Stimulated activated CD8-positive, alpha-beta memory T cell treated with anti-CD3 and anti-CD28 coated beads, Interleukin-4, amount 100 ng/mL, for 24 hours (primary cell): ENCODE data around the gene ATG2B.
"Not testable (repeated sequence)": the region's sequence is repeated elsewhere in the genome, so short reads cannot be mapped to it uniquely, and the experiment has no call there.

ENCODE experiments used
- DNase-seq: peaks from one replicate; pipeline ENCODE4 v3.0.0-alpha.2; 2020; ENCODE audit warnings: low read depth

ATG2B gene

DNA sequence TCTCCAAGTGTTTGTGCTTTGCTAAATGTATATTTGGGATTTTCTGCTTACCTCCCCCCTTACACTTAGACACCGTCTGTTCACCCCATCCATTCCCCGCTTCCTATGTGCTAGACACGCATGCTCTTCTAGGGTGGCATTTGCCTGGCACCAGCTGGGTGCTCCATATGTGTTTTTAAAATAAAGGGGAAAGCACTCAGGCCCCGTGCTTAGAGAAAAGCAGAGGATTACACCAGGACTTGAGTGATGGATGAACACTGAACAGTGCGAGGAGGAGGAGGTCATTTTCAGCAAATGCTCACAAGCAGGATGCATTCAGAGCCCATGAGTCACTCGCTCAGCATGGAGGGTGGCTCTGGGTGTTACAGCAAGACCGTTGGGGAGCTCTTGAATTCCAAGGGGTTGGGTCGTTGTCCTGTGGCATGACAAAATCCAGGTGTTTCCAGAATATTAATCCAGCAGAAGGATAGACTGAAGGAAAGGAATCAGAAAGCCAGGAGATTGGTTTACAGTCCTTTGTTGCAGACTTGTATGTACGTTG is 110.1 kb downstream of the ATG2B start:
- DNase-seq = no peak

DNA sequence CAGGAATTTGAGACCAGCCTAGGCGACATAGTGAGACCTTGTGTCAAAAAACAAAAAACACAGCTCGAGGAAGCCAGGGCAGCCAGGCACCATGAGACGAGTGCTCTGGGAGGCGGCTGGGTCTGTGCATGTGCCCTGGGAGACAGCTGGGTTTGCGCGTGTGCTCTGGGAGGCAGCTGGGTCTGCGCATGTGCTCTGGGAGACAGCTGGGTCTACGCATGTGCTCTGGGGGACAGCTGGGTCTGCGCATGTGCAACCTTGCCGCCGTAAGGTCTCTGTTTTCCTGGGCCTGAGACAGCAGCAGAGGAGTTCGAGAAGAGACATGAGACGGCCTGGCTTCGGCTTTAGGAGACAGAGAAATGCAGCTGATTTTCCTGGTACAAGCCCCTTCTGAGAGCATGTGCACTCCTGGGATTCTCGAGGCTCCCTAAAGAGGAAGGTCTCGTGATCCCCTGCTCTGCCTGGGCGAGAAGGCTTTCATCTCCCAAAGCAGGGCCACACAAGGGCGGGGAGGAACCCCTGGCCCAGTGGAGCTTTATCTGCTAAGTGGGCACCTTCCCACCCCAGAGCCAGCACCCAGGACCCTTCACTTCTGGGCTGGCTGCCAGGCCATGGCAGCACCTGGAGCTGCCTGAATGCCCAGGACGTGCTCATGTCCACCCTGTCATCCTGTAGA is 110.7 kb downstream of the ATG2B start:
- no peak for DNase-seq

DNA sequence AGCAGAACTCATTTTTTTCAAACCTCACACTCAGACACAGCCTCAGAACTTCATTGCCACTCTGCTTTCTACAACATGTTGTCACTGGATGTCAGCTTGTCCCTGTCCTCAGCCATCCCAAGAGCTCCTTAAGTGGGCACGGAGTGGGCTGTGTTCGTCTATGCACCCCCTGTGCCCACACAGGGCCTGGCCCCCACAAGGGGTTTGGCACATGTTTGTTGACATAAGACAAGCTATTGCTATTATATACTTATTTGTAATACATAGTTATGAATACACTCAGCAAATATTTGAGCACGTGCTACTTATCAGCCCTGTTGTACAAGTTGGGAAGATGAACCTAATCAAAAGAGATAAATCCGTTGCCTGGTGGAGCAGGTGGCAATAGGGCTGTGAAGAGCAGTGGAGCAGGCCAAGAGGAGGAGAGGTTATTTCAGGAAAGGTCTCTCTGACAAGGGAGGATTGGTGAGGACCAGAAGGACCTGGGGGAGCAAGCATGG is 111.4 kb downstream of the ATG2B start:
- no peak for DNase-seq

- no peak for DNase-seq
Observed at GRCh38 chr14:96250485-96250884, 112.7 kb downstream of the ATG2B start.

DNA sequence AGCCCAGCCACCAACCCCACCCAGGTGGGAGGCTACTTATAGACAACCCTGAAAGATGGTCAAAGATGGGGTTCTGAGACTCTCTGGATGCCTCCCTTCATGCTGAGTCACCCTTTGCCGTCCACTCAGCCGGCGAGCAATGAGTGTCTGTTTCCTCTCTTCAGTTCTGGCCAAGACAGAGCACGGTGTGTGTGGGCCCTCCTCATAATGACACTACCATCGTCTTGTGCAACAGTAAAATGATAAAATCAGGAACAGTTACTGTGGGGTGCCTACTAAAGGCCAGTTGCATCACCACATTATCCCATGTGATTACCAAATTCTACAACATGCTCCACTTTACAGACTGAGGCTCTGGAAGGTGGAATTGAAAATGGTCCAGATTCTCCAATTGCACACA is 114.1 kb downstream of the ATG2B start:
- DNase-seq = no peak

DNA sequence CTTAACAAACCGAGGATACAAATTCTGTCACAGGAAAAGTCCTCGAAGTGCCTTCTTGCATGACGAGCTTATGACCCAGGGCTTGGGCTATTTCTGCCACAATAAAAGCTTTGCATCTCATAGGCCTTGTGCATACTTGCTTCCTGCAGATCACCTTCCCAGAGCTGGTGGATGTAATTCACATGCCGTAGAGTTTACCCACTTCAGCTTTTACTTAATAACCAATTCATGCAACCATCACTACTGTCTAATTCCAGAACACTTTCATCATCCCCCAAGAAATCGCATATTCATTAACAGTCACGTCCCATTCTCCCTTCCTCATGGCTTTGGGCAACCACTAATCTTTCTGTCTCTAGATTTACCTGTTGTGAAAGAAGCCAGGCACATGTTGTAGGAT is 116.1 kb downstream of the ATG2B start:
- no peak for DNase-seq

DNA sequence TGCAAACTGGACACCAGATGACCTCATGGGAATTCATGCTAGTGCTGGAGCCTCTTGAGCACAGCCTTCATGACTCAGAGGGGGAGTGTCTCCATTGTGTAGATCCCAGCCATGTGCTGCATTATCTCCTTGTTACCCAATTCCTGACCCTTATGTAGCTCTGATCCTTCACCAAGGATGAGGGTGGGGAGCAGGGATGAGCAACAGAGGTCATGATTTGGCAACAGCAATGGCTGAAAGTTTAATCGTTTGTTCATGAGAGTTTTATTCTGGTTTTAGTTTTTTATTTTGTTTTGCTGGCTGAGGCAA is 116.6 kb downstream of the ATG2B start:
- DNase-seq = no peak

DNA sequence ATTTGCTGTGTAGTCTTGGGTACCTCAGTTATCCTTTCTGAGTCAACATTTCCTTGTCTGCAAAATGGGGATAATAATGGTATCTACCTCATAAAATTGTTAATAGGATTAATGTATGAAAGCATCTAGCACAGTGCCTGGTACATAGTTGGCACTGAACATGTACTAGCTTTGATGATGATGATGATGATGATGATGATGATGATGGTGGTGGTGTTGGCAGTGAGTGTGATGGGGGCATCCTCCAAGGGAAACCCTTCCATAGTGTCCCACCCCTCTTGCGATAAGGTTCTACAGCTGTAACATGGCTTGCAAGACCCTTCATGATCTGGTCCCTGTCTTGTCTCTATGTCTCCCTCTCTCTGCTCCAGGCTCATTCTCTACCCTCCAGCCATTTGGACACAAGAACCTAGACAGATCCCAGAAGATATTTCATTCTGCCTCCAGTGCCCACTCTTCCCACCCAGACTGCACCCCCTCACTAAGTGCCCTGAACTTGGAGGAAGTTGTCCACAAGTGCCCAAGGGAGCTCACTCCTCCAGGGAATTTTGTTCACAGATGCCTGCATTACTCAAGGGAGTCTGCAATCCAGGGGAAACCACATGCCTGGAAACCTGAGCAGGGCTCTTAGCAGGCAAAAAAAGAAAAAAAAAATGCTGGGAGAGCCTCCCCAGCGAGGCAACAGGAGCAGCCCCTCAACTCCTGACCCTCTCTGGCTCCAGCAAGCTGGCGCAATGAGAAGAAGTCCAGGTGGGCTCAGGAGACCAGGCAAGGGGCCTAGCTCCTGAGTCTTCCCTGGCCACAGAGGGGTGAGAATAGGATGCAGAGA is 117.2 kb downstream of the ATG2B start:
- DNase-seq = no peak

GRCh38 chr14:96245074-96245473 is 118.1 kb downstream of the ATG2B start:
- DNase-seq = not testable (repeated sequence)

- DNase-seq = no peak
Observed at GRCh38 chr14:96243785-96244184, 119.4 kb downstream of the ATG2B start.

DNA sequence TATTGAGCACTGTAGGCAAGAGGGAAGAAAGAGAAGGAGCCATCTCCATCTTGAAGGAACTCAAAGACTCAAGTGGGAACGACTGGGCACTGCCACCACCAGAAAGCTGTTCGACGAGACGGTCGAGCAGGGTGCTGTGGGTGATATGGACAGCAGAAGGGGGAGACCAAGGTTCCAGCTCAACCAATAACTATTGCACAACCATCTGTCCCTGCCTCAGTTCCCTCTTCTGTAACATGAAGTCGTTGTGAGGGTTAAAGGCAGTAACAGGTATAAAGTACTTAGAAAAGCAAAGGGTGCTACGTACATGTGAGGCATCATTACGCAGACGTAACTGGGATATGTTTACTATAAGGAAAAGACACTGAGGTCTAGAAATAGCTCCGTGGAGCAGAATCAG is 121.0 kb downstream of the ATG2B start:
- DNase-seq = no peak

GRCh38 chr14:96240641-96241040 is 122.5 kb downstream of the ATG2B start:
- no peak for DNase-seq

DNA sequence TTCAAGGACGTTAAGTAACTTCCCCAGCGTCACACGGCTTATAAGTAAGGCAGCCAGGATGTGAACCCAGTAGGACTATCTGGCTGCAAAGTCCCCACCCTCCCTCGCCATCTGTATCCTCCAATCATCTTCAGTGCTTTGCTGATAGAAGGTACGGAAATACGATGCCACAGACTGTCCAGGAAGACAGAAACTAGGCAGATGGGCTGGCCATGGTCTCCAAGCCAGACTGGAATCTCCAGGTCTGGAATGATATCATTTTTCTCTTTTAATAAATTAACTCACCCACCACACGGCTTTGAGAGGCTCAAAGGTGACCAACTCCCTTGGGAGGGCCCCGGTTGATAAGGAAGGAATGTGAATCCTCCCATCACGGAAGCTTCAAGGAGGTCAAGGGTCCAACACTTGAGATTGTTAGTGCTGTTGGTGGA is 123.4 kb downstream of the ATG2B start:
- no peak for DNase-seq

DNA sequence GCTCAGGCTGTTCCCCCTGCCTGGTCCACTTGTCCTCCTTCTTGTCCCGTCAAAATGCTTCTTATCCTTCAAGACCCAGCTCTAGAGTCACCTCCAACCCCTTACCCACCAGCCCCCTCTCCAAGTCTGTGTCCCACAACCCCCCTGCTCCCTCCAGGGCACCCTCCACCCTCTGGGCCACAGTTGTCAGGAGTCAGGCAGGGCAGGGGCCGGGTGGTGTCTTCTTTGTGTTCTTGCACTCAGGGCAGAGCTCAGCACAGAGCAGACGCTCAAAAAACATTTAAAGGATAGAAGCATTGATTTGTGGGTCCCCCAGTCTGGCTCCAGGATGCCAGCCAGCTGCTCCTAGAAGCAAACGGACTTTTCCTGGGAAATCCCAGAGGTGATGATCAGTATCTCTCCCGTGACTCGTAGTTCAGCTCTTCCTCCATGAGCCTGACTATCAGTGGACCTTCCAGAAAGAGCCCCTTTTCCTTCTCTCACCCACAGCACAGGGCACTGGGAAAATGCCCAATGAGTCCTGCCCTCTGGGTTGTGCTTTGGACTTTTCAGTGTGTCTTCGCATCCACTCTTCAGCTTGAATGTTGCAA is 124.4 kb downstream of the ATG2B start:
- DNase-seq = no peak

DNA sequence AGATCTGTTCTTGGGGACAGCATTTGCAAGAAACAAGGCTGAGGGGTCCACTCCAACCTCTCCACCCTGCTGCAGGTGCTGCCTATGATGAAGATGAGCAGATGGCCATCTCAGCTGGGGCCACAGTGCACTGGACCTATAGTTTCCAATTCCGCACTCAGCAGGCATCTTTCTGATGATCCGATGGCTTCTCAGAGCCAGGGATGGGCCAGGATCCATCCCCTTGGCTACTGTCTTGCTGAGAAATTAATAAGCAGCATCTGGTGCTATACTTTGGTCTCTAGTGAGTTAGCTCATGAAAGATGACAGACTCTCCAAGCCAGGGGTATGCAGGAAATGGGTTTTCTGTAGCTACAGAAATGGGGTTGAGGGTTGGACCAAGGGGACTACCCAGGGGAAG is 125.5 kb downstream of the ATG2B start:
- DNase-seq = no peak

- DNase-seq = no peak
Observed at GRCh38 chr14:96235426-96235825, 127.7 kb downstream of the ATG2B start.

- DNase-seq = no peak
Observed at GRCh38 chr14:96233661-96234060, 129.5 kb downstream of the ATG2B start.

DNA sequence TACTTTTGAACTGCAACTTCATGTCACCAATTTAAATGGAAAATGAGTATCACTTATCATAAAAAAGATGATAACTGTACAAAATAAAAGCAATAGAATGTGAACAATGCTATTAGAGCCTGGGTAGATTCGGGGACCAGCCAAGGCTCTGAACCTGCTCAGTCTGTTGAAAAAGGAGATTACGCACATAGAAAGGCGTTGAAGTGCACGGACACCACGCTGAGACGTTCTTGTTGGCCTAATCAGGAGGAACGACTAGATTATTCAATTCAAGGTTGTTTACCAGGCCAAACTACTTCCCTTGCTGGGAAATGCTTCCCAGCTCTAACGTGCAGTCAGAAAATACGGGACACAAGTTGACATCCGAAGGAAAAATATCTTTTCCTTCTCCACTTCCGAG is 130.6 kb downstream of the ATG2B start:
- no peak for DNase-seq

GRCh38 chr14:96231526-96232130 is 131.5 kb downstream of the ATG2B start:
- DNase-seq = no peak

DNA sequence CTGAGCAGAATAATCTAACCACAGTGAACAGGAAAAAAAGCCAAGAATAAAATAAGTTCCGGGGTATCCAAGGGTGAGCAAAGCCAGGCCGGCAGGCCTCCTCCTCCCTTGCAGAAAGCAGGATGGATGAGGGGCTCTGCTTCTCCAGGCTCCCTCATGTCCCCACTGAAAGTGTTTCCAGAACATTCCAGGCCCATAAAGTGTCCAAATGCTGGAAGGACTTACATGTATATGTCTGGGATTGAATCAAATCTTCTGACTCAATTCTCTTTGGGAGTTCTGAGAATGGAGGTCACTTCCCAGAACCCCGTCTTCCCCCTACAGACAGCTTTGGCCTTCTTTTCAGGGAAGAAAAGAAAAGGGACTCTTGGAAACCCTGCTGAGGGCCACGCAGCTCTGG is 132.1 kb downstream of the ATG2B start:
- no peak for DNase-seq

GRCh38 chr14:96229315-96229714 is 133.8 kb downstream of the ATG2B start:
- DNase-seq = no peak
